A673 (cell line): ENCODE data around the gene IL17A. TPM values are rescaled to one million over a fixed set of nuclear protein-coding genes. Genes with fewer than 3 reads are reported as not detected.

Experiments
- BruUV-seq: library from RNA; stranded (reverse); fragments of 400-500 nt; replicated peaks from 2 replicates; lab custom pipeline; 2021; lab: Mats Ljungman, UMichigan
- CTCF ChIA-PET: fragments of 300-600 bp; sonication (Branson Sonifier 250); formaldehyde crosslinking; loops from one replicate; lab custom pipeline; 2022; ENCODE audit warnings: antibody characterized with exemption; lab: Charles Lee
- POLR2A ChIA-PET: fragments of 300-600 bp; sonication (Branson Sonifier 250); formaldehyde crosslinking; loops from one replicate; lab custom pipeline; 2022; ENCODE audit warnings: antibody characterized with exemption; ENCODE audit not compliant: low non-redundant PET; lab: Charles Lee
- DNase-seq: peaks from one replicate; pipeline ENCODE4 v3.0.0-alpha.2; 2015; ENCODE audit warnings: low spot score
- H3K27ac ChIP-seq: fragments of 200-600 bp; sonication (generic); 2 replicates; pipeline ENCODE4 v1.5.1; 2016; ENCODE audit warnings: mixed run types, low read depth, mild to moderate bottlenecking, mixed read lengths, antibody characterized with exemption, low read length; ENCODE audit not compliant: poor library complexity, severe bottlenecking
- H3K27me3 ChIP-seq: fragments of 200-600 bp; sonication (generic); replicated peaks from 2 replicates; pipeline ENCODE4 v1.6.1; 2017; ENCODE audit warnings: mixed run types, low read depth, mild to moderate bottlenecking, mixed read lengths, antibody characterized with exemption, low read length; ENCODE audit not compliant: insufficient read depth, poor library complexity
- H3K36me3 ChIP-seq: fragments of 200-600 bp; sonication (generic); 2 replicates; pipeline ENCODE4 v1.6.1; 2016; ENCODE audit warnings: mixed run types, mild to moderate bottlenecking, mixed read lengths, antibody characterized with exemption, low read length; ENCODE audit not compliant: insufficient read depth, poor library complexity, severe bottlenecking
- H3K4me1 ChIP-seq: fragments of 200-600 bp; sonication (generic); 2 replicates; pipeline ENCODE4 v1.6.1; 2017; ENCODE audit warnings: mixed run types, mild to moderate bottlenecking, mixed read lengths, antibody characterized with exemption, low read length; ENCODE audit not compliant: insufficient read depth, poor library complexity, severe bottlenecking
- H3K4me3 ChIP-seq: fragments of 200-600 bp; sonication (generic); 2 replicates; pipeline ENCODE4 v1.5.1; 2016; ENCODE audit warnings: low read depth, mixed run types, mild to moderate bottlenecking, mixed read lengths, low read length; ENCODE audit not compliant: poor library complexity, severe bottlenecking
- H3K9me3 ChIP-seq: fragments of 200-600 bp; sonication (generic); 2 replicates; pipeline ENCODE4 v1.6.1; 2016; ENCODE audit warnings: mixed run types, low read depth, mild to moderate bottlenecking, mixed read lengths, antibody characterized with exemption, low read length; ENCODE audit not compliant: poor library complexity, severe bottlenecking
- CTCF ChIP-seq: fragments of 300-800, 200-600 bp; sonication (generic); conservative IDR thresholded peaks from 2 replicates; pipeline ENCODE4 v1.5.1; 2017; ENCODE audit warnings: low read depth, mild to moderate bottlenecking, antibody characterized with exemption, low read length, moderate library complexity, mixed read lengths
- EZH2 ChIP-seq: fragments of 200-600 bp; sonication (generic); IDR thresholded peaks from 2 replicates; pipeline ENCODE4 v1.6.1; 2017; ENCODE audit warnings: borderline replicate concordance, low read depth, mild to moderate bottlenecking, mixed read lengths, antibody characterized with exemption, low read length; ENCODE audit not compliant: poor library complexity, severe bottlenecking
- intact Hi-C: fragments of 100-400 bp; cut with micrococcal nuclease; formaldehyde crosslinking; loops from one replicate; pipeline ENCODE4 v1.10.0; 2022; ENCODE audit not compliant: unreplicated experiment
- total RNA-seq: library from RNA; stranded (reverse); gene quantifications from 2 replicates; pipeline ENCODE4 v1.2.3, GENCODE V29; 2021

Gene IL17A
- total RNA-seq, 1 experiment from 2014 or later = not detected

GRCh38 chr6:52162940-52163908 is 23.0 kb upstream of the IL17A start:
- peaks cover 7% of the 10 kb centered on the region for H3K9me3 ChIP-seq
- H3K27ac ChIP-seq = peak overlapping the region; percentile 23
- no peaks in the 10 kb centered on the region for H3K36me3 ChIP-seq
- peak; percentile 77 for TF ChIP-seq CTCF
- TF ChIP-seq EZH2 = no peak
- H3K4me3 ChIP-seq = no peak overlapping the region
- no peaks in the 10 kb centered on the region for H3K27me3 ChIP-seq
- DNase-seq = peak; percentile 65
- intact Hi-C loops = loop anchor here (1.0 to 5.0 kb wide), 5 partner anchors 71 to 499 kb away; no protein-coding TSS in a partner anchor
- no TSS peak for BruUV-seq
- ChIA-PET POLR2A (interaction anchor here (0.8 kb wide), 1 partner anchor 99 kb away, joined by 4 read pairs; no protein-coding TSS in a partner anchor), CTCF (interaction anchor here (1.3 to 2.4 kb wide), 3 partner anchors 71 to 236 kb away, joined by 3 to 24 read pairs (median 18); no protein-coding TSS in a partner anchor)
- peaks cover 17% of the 10 kb centered on the region for H3K4me1 ChIP-seq

GRCh38 chr6:52164319-52165094 is 21.7 kb upstream of the IL17A start:
- intact Hi-C loops = loop anchor here (5.0 kb wide), 2 partner anchors 102 to 498 kb away; no protein-coding TSS in a partner anchor

More at GRCh38 chr6:52164319-52165094, 21.7 kb upstream of the IL17A start:
- Histone ChIP-seq H3K4me1 (peaks cover 17% of the 10 kb centered on the region), H3K36me3 (no peaks in the 10 kb centered on the region), H3K27me3 (no peaks in the 10 kb centered on the region), H3K27ac (no peak overlapping the region), H3K9me3 (peaks cover 7% of the 10 kb centered on the region), H3K4me3 (no peak overlapping the region)
- TF ChIP-seq CTCF (no peak), EZH2 (no peak)
- BruUV-seq = no TSS peak
- ChIA-PET POLR2A (no interaction called here), CTCF (interaction anchor here (1.6 to 2.4 kb wide), 2 partner anchors 70 to 100 kb away, joined by 18 to 24 read pairs; no protein-coding TSS in a partner anchor)
- DNase-seq = no peak
